ENCODE results near the gene CEP72.
"Not testable (repeated sequence)": the region's sequence is repeated elsewhere in the genome, so short reads cannot be mapped to it uniquely, and the experiment has no call there.

CEP72 gene

DNA sequence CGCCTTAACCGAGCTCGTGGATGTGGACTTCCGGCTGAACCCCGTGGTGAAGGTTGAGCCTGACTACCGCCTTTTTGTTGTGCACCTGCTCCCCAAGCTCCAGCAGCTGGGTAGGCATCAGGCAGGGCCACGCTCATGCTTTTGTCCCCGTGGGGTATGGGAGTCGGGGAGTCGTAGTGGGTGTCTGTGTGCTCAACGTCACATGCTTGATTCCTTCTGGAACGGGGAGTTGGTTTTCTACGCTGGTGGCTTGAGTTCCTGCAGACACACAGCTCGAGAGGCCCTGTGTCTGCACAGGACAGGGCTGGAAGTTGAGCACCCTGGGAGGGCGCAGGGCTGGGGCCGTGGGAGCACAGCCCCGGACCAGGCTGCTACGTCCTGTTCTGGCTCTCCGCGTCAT is 8.0 kb downstream of the CEP72 start:
- no peak for DNase-seq

DNA sequence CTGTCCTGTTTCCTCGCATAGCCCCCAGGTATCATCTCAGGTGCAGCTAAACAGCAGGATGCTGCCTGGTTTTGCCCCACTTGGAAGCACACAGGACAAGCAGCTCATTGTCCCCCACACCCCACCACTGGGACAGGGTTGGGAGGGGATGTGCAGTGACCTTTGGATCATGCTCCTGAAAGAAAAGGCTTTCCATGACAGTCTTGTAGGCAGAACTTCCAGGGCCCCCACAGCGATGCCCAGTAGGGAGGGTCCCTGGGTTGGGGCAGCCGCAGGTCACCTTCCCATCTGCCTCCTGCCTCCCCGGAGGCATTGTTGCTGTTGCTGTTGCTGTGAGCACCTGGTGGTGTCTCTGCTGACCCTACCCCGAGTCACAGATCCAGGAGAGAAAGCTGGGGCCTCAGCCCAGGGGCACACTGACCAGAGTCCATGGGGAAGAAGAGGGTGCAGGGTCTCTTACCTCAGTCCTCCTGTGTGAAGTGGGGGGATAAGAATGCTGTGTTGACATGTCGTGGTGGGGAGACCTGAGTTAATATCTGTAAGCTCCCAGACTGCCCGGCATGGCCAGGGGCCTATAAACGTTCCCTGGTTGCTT is 8.5 kb downstream of the CEP72 start:
- DNase-seq, result no peak

- no peak for DNase-seq
Observed at GRCh38 chr5:621341-621761, 9.2 kb downstream of the CEP72 start.

- DNase-seq, result no peak
Observed at GRCh38 chr5:622359-622758, 10.2 kb downstream of the CEP72 start.

- DNase-seq, result no peak
Observed at GRCh38 chr5:622946-623522, 10.9 kb downstream of the CEP72 start.

DNA sequence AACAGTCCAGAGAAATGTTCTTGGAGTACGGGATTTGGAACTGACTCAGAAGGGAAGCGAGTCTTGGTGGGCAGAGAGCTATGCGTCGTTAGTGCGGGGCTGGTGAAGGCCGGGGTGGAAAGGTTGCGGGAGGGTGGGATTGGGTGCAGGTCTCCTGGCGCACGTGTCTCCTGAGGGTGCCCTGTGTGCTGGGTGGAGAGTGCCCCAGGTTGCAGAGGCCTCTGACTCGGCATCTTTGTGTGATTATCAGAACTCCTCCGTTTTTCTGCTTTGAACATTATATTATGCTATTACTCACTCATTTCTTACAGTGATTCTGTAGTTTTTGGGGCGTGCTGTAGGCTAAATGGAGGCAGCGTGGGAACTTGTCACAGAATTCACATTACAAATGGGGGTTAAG is 11.4 kb downstream of the CEP72 start:
- no peak for DNase-seq

- no peak for DNase-seq
Observed at GRCh38 chr5:624118-624950, 12.2 kb downstream of the CEP72 start.

DNA sequence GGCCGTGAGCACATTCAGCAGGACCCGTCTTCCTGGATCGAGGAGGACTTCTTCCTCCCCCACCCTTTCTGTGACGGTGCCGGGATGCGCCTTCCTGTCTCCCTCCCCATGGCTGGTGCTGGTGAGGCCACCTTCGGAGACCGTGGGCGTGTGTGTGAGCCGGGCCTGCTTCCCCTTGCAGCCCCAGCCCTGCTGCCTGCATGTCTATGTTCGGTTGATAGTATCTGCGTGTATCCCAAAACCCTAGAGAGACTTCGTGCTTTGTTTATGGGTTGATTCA is 12.8 kb downstream of the CEP72 start:
- no peak for DNase-seq

DNA sequence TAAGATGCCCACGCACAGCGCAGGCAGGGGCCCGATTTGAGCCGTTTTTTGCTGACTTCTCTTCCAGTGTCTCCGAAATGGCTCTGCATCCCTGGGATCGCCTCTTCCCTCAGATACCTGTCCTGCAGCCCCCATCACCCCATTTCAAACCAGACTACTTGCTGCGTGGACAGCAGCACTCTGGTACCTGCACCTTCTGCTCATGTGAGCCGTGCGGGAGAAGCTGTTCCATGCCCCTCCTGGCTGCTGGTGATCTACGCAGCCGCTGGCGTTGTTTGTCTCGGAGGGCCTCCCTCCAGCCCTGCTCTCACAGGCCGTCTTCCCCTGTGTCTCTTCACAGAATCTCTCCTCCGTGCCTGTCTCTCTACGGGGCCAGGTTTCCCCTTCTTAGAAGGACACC is 13.4 kb downstream of the CEP72 start:
- no peak for DNase-seq

DNA sequence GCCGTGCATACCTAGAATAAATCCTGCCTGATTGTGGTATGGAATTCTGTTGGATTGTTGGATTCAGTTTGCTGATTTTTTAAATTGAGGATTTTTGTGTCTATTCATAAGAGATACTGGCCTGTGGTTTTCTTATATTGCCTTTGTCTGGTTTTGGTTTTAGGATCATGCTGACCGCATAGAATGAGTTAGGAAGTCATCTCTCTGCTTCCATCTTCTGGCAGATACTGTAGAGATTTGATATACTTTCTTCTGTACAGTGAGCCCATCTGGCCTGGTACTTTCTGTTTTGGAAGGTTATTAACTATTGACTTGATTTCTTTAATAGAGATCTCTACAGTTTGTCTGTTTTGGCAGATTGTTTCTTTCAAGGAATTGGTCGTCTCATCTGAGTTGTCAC is 14.7 kb downstream of the CEP72 start:
- DNase-seq, result no peak

- no peak for DNase-seq
Observed at GRCh38 chr5:627840-628239, 15.7 kb downstream of the CEP72 start.

GRCh38 chr5:628351-629205 is 16.4 kb downstream of the CEP72 start:
- DNase-seq, result not testable (repeated sequence)

DNA sequence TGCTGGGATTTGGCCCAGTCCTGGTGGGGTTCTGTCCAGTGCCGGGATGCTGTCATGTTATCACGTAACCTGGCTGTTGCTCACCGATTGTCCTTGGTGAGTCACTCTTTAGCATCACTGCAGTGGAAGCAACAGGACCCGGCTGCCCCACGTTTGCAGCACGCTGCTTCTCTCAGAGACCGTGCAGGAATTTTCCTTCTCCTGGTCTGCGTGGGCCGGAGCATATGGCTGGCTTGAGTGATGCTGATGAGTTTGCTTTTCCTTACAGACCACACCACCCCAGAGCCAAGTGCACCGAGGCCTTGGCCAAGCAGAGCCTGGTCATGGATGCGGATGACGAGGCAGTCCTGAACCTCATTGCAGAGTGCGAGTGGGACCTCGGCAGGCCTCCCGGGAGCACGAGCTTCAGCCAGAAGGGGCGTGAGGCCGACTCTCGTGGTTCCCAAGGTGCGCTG is 21.4 kb downstream of the CEP72 start:
- DNase-seq, result no peak

GRCh38 chr5:634191-634590 is 22.1 kb downstream of the CEP72 start:
- no peak for DNase-seq

DNA sequence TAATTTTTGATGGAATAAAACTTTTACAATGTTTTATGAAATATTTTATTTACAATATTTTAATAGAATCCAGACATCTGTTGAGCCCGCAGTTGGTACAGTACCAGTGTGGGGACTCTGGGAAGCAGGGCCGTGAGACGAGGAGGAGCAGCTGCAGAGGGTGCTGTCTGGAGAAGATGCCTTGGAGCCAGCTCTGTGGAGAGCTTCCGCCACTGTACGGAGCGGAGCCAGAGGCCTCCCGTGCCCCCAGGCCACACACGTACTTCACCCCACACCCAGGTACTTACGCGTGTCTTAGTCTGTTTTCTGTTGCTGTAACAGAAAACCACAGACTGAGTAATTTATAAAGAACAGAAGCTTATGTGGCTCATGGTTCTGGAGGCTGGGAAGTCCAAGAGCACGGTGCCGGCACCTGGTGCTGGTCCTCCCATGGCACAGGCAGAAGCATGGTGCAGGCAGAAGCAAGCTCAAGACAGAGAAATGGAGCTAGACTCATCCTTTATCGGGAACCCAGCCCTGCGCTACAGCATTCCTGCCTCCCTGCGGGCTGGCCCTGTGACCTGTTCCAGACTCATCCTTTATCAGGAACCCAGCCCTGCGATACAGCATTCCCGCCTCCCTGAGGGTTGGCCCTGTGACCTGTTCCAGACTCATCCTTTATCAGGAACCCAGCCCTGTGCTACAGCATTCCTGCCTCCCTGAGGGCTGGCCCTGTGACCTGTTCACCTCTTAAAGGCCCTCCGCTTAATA is 23.3 kb downstream of the CEP72 start:
- no peak for DNase-seq

DNA sequence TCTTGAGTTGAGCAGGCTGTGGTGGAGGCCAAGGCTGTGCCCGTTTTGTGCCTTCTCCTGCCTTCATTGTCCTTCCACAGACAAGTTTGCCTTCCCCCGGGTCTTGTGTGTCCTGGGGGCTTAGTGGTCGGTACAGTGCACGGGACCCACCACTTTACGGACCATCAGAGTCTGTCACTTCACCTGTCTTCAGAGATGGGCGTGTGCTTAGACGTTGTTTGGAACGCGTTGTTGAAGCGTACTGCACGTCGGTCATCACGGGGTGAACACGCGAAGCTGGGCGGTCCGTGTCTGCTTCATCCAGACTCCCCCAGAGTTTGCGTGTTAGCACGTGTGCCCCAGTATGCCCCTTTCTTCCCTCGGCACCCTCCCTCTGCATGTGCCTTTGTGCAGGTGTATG is 24.8 kb downstream of the CEP72 start:
- no peak for DNase-seq

DNA sequence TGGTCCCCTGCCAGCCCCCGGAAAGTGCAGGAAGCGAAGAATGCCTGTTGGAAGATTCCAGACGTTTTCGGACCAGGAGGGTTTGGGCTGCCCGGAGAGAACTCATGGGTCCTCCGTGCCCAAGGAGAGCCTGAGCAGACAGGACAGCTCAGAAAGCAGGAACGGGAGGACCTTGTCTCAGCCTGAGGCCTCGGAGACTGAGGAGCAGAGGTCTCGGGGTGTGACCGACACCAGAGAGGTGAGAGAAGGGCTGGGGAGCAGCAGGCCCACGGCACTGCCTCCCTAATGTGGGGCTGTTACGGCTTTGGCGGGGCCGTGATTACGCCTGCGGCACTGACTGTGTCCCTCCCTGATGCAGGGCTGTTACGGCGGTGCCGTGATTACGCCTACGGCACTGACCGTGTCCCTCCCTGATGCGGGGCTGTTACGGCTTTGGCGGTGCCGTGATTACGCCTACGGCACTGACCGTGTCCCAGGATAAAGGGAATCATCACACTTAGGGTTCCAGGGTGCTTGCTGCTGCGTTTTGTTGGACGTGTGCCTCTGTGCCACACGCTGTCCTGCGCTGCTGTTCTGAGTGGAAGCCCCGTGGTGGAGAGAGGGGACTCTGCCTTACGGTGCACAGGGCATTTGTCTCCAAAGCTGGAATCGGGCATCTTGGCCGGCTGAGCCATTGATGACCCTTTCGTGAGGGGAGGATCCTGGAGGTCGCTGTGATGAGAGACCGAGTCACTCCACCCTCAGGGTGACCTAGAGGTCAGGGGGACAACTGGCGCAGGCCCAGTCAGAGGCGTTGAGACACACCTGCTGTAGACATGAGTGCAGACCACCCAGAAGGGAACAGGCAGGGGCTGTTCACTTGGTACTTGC is 25.7 kb downstream of the CEP72 start:
- no peak for DNase-seq

DNA sequence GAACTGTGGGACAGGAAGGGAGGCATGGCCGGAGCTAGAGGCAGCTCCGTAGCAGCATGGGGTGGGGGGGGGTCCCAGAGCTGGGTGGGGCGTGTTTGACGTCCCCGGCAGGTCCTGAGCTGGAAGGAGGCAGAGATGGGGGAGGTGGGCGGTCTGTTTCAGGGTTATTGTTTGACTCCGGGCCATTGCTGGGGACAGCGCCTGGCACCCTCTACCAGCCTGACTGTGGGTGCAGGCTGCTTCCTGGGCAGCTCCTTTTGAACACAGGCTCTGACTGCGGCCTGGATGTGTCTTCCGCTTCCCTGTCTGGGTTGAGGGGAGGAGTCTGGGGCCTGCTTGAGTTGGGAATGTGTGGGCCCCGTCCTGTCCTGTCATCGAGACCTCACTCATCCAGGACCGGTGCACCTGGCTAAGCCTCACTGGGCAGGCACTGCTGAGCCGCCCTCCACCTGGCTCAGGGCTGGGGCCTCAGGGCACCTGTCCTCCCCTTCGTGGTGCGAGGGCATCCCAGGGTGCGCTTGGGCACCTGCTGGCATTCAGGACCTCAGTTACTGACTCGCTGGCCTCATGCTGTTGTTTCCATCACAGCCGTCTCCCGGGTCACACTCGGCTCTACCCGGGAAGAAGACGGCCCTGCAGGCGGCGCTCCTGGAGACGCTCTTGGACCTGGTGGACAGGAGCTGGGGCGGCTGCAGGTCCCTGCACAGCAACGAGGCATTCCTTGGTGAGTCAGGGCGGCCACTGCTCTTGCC is 26.5 kb downstream of the CEP72 start:
- DNase-seq, result no peak

DNA sequence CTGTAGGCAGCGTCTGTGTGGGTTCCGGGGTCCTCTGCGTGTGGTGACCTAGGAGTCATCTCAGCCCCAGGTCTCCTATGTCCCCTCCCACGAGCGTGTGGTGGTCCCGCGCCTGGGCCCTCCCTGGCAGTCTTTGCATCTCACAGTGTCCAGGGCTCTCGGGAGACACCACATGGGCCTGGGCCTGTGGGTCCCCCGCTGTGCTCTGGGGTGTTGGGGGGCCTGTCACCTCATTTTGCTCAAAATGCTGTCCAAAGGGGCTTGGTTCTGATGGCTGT is 27.1 kb downstream of the CEP72 start:
- no peak for DNase-seq

GRCh38 chr5:639584-640213 is 27.6 kb downstream of the CEP72 start:
- no peak for DNase-seq
